Lower leg skin (tissue), 4 donors: ENCODE measurements around the gene AFMID. TPM values are rescaled to one million over a fixed set of nuclear protein-coding genes. Genes with fewer than 3 reads are reported as not detected.

Experiments
- DNase-seq, 2 donors: peaks; one replicate each; pipeline ENCODE4 v3.0.0-alpha.2; 2019; ENCODE audit warnings: low spot score in 2 of 2
- H3K4me3 ChIP-seq: fragments of 200-600 bp; sonication (generic); 2 replicates; pipeline ENCODE4 v1.5.1; 2017; ENCODE audit warnings: mild to moderate bottlenecking, low read depth; ENCODE audit not compliant: poor library complexity, severe bottlenecking
- POLR2A ChIP-seq, 2 donors: fragments of 450-650 bp; IDR thresholded peaks; one replicate each; pipeline ENCODE4 v1.6.1; 2016 to 2017; ENCODE audit warnings: antibody characterized with exemption in 2 of 2, mild to moderate bottlenecking in 1 of 2, moderate library complexity in 1 of 2
- WGBS, 2 donors: methylation state at CpG; one replicate each; pipeline ENCODE4 v1.1.5; 2018; 5-methylcytosine and 5-hydroxymethylcytosine counted together
- intact Hi-C: fragments of 100-400 bp; cut with DNase I; formaldehyde crosslinking; loops from one replicate; pipeline ENCODE4 v1.15.0; 2023; ENCODE audit warnings: low total_unique reads
- total RNA-seq, 4 donors: library from RNA; depleted of rRNA; stranded (reverse); fragments of >200 nt; gene quantifications; one replicate each; pipeline ENCODE4 v1.1.0, GENCODE V29; 2016
- TF ChIP-seq, protein P1 (sequence below), 3 donors: fragments of 450-650 bp; IDR thresholded peaks; one replicate each; pipeline ENCODE4 v1.5.1; 2016; ENCODE audit warnings: antibody characterized with exemption in 3 of 3, mild to moderate bottlenecking in 3 of 3, moderate library complexity in 2 of 3

AFMID gene
- total RNA-seq, 4 donors from 2014 or later, result 41.4 to 77.7 (median 59.7) TPM

- 69 to 78% methylated on average over 11 of the region's 11 CpGs for WGBS, 2 donors
- intact Hi-C loops, result no loop called here
- H3K4me3 ChIP-seq, result no peak overlapping the region
- no peak for DNase-seq
- TF ChIP-seq, protein P1, sequence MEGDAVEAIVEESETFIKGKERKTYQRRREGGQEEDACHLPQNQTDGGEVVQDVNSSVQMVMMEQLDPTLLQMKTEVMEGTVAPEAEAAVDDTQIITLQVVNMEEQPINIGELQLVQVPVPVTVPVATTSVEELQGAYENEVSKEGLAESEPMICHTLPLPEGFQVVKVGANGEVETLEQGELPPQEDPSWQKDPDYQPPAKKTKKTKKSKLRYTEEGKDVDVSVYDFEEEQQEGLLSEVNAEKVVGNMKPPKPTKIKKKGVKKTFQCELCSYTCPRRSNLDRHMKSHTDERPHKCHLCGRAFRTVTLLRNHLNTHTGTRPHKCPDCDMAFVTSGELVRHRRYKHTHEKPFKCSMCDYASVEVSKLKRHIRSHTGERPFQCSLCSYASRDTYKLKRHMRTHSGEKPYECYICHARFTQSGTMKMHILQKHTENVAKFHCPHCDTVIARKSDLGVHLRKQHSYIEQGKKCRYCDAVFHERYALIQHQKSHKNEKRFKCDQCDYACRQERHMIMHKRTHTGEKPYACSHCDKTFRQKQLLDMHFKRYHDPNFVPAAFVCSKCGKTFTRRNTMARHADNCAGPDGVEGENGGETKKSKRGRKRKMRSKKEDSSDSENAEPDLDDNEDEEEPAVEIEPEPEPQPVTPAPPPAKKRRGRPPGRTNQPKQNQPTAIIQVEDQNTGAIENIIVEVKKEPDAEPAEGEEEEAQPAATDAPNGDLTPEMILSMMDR (IDR thresholded peaks at IDR 0.05), result no peak
- TF ChIP-seq POLR2A (IDR thresholded peaks at IDR 0.05), result no peak
Observed at GRCh38 chr17:78154903-78155811, 32.0 kb upstream of the AFMID start.

- H3K4me3 ChIP-seq, result no peak overlapping the region
- intact Hi-C loops, result no loop called here
- DNase-seq, result no peak
- TF ChIP-seq, protein P1 (IDR thresholded peaks at IDR 0.05), result no peak
- no peak for TF ChIP-seq POLR2A (IDR thresholded peaks at IDR 0.05)
- 42 to 43% methylated on average over 10 of the region's 10 CpGs for WGBS, 2 donors
Observed at GRCh38 chr17:78159575-78160158, 27.5 kb upstream of the AFMID start.

DNA sequence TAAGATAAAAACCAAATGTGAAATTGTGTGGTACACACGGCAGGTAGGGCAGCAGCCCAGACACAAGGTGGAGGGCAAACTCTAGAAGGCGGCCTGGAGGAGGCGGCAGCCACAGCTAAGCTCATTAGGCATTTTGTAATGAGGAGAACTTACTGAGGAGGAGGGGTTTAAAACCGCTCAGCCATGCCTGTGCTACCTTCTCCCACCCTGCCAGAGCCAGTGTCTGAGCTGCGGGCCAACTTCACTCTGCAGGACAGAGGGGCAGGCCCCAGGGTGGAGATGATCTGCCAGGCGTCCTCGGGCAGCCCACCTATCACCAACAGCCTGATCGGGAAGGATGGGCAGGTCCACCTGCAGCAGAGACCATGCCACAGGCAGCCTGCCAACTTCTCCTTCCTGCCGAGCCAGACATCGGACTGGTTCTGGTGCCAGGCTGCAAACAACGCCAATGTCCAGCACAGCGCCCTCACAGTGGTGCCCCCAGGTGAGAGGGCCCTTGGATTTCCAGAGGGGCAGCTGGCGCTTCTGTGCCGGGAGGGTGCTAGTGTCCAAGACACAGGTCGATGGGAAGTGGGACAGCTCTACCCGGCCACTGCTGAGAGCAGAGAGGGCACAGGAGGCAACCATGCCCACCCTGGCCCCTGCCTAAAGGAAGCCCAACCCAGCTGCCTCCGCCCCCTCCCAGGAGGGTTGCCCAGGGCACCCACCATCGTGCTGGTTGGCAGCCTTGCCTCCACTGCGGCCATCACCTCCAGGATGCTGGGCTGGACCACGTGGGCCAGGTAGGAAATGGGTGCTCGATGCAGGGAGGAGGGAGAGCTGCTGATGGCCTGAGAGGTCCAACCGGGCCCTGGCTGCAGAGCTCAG is 23.0 kb upstream of the AFMID start:
- intact Hi-C loops, result no loop called here
- no peak for DNase-seq
- no peak for TF ChIP-seq POLR2A (IDR thresholded peaks at IDR 0.05)
- TF ChIP-seq, protein P1 (IDR thresholded peaks at IDR 0.05), result no peak
- H3K4me3 ChIP-seq, result no peak overlapping the region
- 70 to 73% methylated on average over 13 of the region's 22 CpGs for WGBS, 2 donors

GRCh38 chr17:78164748-78165607 is 22.2 kb upstream of the AFMID start:
- H3K4me3 ChIP-seq, result no peak overlapping the region
- TF ChIP-seq POLR2A (IDR thresholded peaks at IDR 0.05), result no peak
- 90 to 95% methylated on average over 15 to 16 of the region's 16 CpGs for WGBS, 2 donors
- intact Hi-C loops, result no loop called here
- DNase-seq, result no peak

- no peak for TF ChIP-seq POLR2A (IDR thresholded peaks at IDR 0.05)
- TF ChIP-seq, protein P1 (IDR thresholded peaks at IDR 0.05), result no peak
- no peak for DNase-seq
- intact Hi-C loops, result no loop called here
- 64 to 68% methylated on average over 6 of the region's 6 CpGs for WGBS, 2 donors
- H3K4me3 ChIP-seq, result no peak overlapping the region
Observed at GRCh38 chr17:78166416-78166815, 20.7 kb upstream of the AFMID start.
